Trophoblast cell (in vitro differentiated cells and primary cell): ENCODE data around the gene RBM44.
A peak's percentile ranks its signal among the peaks of the same experiment; 100 is the strongest.

Experiments
- DNase-seq, 2 donors: peaks; one replicate each; pipeline ENCODE4 v3.0.0-alpha.2; 2016
- H2AFZ ChIP-seq: 2 replicates; pipeline ENCODE4 v1.6.1; 2013; ENCODE audit warnings: low read length, moderate library complexity, mild to moderate bottlenecking; ENCODE audit not compliant: insufficient read depth, poor library complexity
- H2AK5ac ChIP-seq: 2 replicates; pipeline ENCODE4 v1.6.1; 2013; ENCODE audit warnings: mild to moderate bottlenecking, low read length
- H2BK120ac ChIP-seq: 2 replicates; pipeline ENCODE4 v1.6.1; 2013; ENCODE audit warnings: low read length, mild to moderate bottlenecking, moderate library complexity; ENCODE audit not compliant: insufficient read depth, poor library complexity
- H2BK12ac ChIP-seq: 2 replicates; pipeline ENCODE4 v1.6.1; 2013; ENCODE audit warnings: mild to moderate bottlenecking, low read length, moderate library complexity
- H2BK5ac ChIP-seq: 2 replicates; pipeline ENCODE4 v1.6.1; 2013; ENCODE audit warnings: low read length, low read depth, moderate library complexity, mild to moderate bottlenecking; ENCODE audit not compliant: poor library complexity
- H3K14ac ChIP-seq: 2 replicates; pipeline ENCODE4 v1.6.1; 2013; ENCODE audit warnings: mild to moderate bottlenecking, low read length
- H3K18ac ChIP-seq: 2 replicates; pipeline ENCODE4 v1.6.1; 2013; ENCODE audit warnings: mild to moderate bottlenecking, low read length
- H3K23ac ChIP-seq: 2 replicates; pipeline ENCODE4 v1.6.1; 2013; ENCODE audit warnings: low read length
- H3K27ac ChIP-seq: 2 replicates; pipeline ENCODE4 v1.5.1; 2013; ENCODE audit warnings: low read depth, mild to moderate bottlenecking, inconsistent platforms, low read length, moderate library complexity
- H3K27me3 ChIP-seq: 2 replicates; pipeline ENCODE4 v1.6.1; 2013; ENCODE audit warnings: inconsistent platforms, mild to moderate bottlenecking, low read length, moderate library complexity; ENCODE audit not compliant: insufficient read depth
- H3K36me3 ChIP-seq, 2 experiments: 1 replicate in 1 of 2; 2 replicates in 1 of 2; pipeline ENCODE4 v1.6.1; 2013; ENCODE audit warnings: low read length in 2 of 2, mild to moderate bottlenecking in 2 of 2, moderate library complexity in 1 of 2; ENCODE audit not compliant: insufficient read depth in 2 of 2, control insufficient read depth in 1 of 2
- H3K4ac ChIP-seq: 2 replicates; pipeline ENCODE4 v1.6.1; 2013; ENCODE audit warnings: low read depth, mild to moderate bottlenecking, low read length, moderate library complexity
- H3K4me1 ChIP-seq, 2 experiments: 1 replicate in 1 of 2; 2 replicates in 1 of 2; pipeline ENCODE4 v1.6.1; 2013; ENCODE audit warnings: low read length in 2 of 2, mild to moderate bottlenecking in 2 of 2, moderate library complexity in 1 of 2; ENCODE audit not compliant: insufficient read depth in 2 of 2, control insufficient read depth in 1 of 2
- H3K4me2 ChIP-seq: 2 replicates; pipeline ENCODE4 v1.6.1; 2013; ENCODE audit warnings: inconsistent platforms, mild to moderate bottlenecking, low read length, moderate library complexity
- H3K4me3 ChIP-seq: 2 replicates; pipeline ENCODE4 v1.5.1; 2013; ENCODE audit warnings: mild to moderate bottlenecking, low read depth, low read length, inconsistent platforms
- H3K79me1 ChIP-seq: one replicate; pipeline ENCODE4 v1.6.1; 2013; ENCODE audit warnings: low read length
- H3K79me2 ChIP-seq: 2 replicates; pipeline ENCODE4 v1.6.1; 2013; ENCODE audit warnings: low read length, mild to moderate bottlenecking; ENCODE audit not compliant: control insufficient read depth, insufficient read depth, poor library complexity
- H3K9ac ChIP-seq: 2 replicates; pipeline ENCODE4 v1.6.1; 2013; ENCODE audit warnings: mild to moderate bottlenecking, low read length
- H3K9me3 ChIP-seq: 2 replicates; pipeline ENCODE4 v1.6.1; 2013; ENCODE audit warnings: low read depth, mild to moderate bottlenecking, control low read depth, inconsistent platforms, low read length; ENCODE audit not compliant: insufficient read depth
- H4K12ac ChIP-seq: 2 replicates; pipeline ENCODE4 v1.6.1; 2013; ENCODE audit warnings: low read depth, mild to moderate bottlenecking, low read length, moderate library complexity
- H4K8ac ChIP-seq: 2 replicates; pipeline ENCODE4 v1.6.1; 2013; ENCODE audit warnings: low read depth, mild to moderate bottlenecking, low read length, moderate library complexity
- H4K91ac ChIP-seq: one replicate; pipeline ENCODE4 v1.6.1; 2013; ENCODE audit warnings: low read depth, mild to moderate bottlenecking, low read length, moderate library complexity
- WGBS: extraction: QIAGEN DNeasy Blood & Tissue Kit; methylation state at CpG from one replicate; pipeline ENCODE4 v1.1.7; 2013; ENCODE audit warnings: missing lambda C conversion rate; ENCODE audit not compliant: insufficient read length, insufficient coverage; ENCODE audit errors: extremely low coverage; 5-methylcytosine and 5-hydroxymethylcytosine counted together

RBM44 gene

GRCh38 chr2:237879058-237879430, 80.5 kb downstream of the RBM44 start:
- H4K91ac ChIP-seq = no peak overlapping the region
- H3K79me2 ChIP-seq = peaks cover 2% of the 10 kb centered on the region
- peaks cover 8% of the 10 kb centered on the region for H3K79me1 ChIP-seq
- no peak overlapping the region for H3K14ac ChIP-seq
- no peak overlapping the region for H3K23ac ChIP-seq
- no peak overlapping the region for H4K12ac ChIP-seq
- H3K18ac ChIP-seq = no peak overlapping the region
- no peak overlapping the region for H3K9ac ChIP-seq
- H2AK5ac ChIP-seq = no peak overlapping the region
- no peak overlapping the region for H2BK5ac ChIP-seq
- H2BK120ac ChIP-seq = no peak overlapping the region
- no peak overlapping the region for H3K4ac ChIP-seq
- no peak overlapping the region for H2BK12ac ChIP-seq
- no peak overlapping the region for H3K4me3 ChIP-seq
- peaks cover 0 to 2% of the 10 kb centered on the region in 2 experiments for H3K36me3 ChIP-seq
- H3K9me3 ChIP-seq = no peaks in the 10 kb centered on the region
- no CpG with 5 or more reads among the region's 5 CpGs for WGBS
- no peak overlapping the region for H3K27ac ChIP-seq
- no peak overlapping the region for H4K8ac ChIP-seq
- no peak overlapping the region for H3K4me2 ChIP-seq
- H3K4me1 ChIP-seq = peaks cover 12 to 13% of the 10 kb centered on the region in 2 experiments
- H3K27me3 ChIP-seq = no peaks in the 10 kb centered on the region
- no peak overlapping the region for H2AFZ ChIP-seq
- no peak for DNase-seq

GRCh38 chr2:237879991-237880560, 81.5 kb downstream of the RBM44 start:
- Histone ChIP-seq H2BK12ac (no peak overlapping the region), H3K14ac (no peak overlapping the region), H2BK120ac (no peak overlapping the region), H2BK5ac (no peak overlapping the region), H2AFZ (no peak overlapping the region), H3K4ac (no peak overlapping the region), H3K79me2 (peaks cover 2% of the 10 kb centered on the region), H4K12ac (no peak overlapping the region), H2AK5ac (no peak overlapping the region), H3K4me1 (peaks cover 9 to 10% of the 10 kb centered on the region in 2 experiments), H3K4me2 (no peak overlapping the region), H3K9ac (no peak overlapping the region), H4K8ac (no peak overlapping the region), H3K27me3 (no peaks in the 10 kb centered on the region), H3K18ac (no peak overlapping the region), H4K91ac (no peak overlapping the region), H3K4me3 (no peak overlapping the region), H3K27ac (no peak overlapping the region), H3K36me3 (peaks cover 0 to 2% of the 10 kb centered on the region in 2 experiments), H3K79me1 (peaks cover 9% of the 10 kb centered on the region), H3K9me3 (no peaks in the 10 kb centered on the region), H3K23ac (no peak overlapping the region)
- no peak for DNase-seq
- no CpG with 5 or more reads among the region's 12 CpGs for WGBS

GRCh38 chr2:237882510-237883481, 84.2 kb downstream of the RBM44 start:
- H3K27ac ChIP-seq = no peak overlapping the region
- no peaks in the 10 kb centered on the region for H3K9me3 ChIP-seq
- no peak overlapping the region for H3K4ac ChIP-seq
- H3K9ac ChIP-seq = no peak overlapping the region
- H4K12ac ChIP-seq = no peak overlapping the region
- H2BK5ac ChIP-seq = no peak overlapping the region
- H3K36me3 ChIP-seq = peaks cover 0 to 2% of the 10 kb centered on the region in 2 experiments
- no peak overlapping the region for H2AFZ ChIP-seq
- no peak overlapping the region for H2BK120ac ChIP-seq
- H3K4me3 ChIP-seq = peak overlapping the region; percentile 3
- no peak overlapping the region for H4K8ac ChIP-seq
- no peak overlapping the region for H2AK5ac ChIP-seq
- H3K23ac ChIP-seq = no peak overlapping the region
- peaks cover 19% of the 10 kb centered on the region for H3K79me1 ChIP-seq
- H3K4me1 ChIP-seq = peaks cover 27 to 28% of the 10 kb centered on the region in 2 experiments
- H2BK12ac ChIP-seq = no peak overlapping the region
- no peaks in the 10 kb centered on the region for H3K27me3 ChIP-seq
- no peak overlapping the region for H3K18ac ChIP-seq
- no peak overlapping the region for H3K4me2 ChIP-seq
- H3K79me2 ChIP-seq = no peaks in the 10 kb centered on the region
- H4K91ac ChIP-seq = no peak overlapping the region
- no peak for DNase-seq
- no peak overlapping the region for H3K14ac ChIP-seq
- no CpG with 5 or more reads among the region's 20 CpGs for WGBS

GRCh38 chr2:237883951-237884446, 85.4 kb downstream of the RBM44 start:
- H2BK12ac ChIP-seq = no peak overlapping the region
- peaks cover 19% of the 10 kb centered on the region for H3K79me1 ChIP-seq
- H3K79me2 ChIP-seq = no peaks in the 10 kb centered on the region
- no peak overlapping the region for H4K91ac ChIP-seq
- no peak overlapping the region for H3K4ac ChIP-seq
- no peak overlapping the region for H2AFZ ChIP-seq
- peaks cover 27 to 28% of the 10 kb centered on the region in 2 experiments for H3K4me1 ChIP-seq
- H3K9ac ChIP-seq = no peak overlapping the region
- no peak overlapping the region for H3K27ac ChIP-seq
- H3K14ac ChIP-seq = no peak overlapping the region
- H3K4me2 ChIP-seq = no peak overlapping the region
- H4K12ac ChIP-seq = no peak overlapping the region
- H3K27me3 ChIP-seq = no peaks in the 10 kb centered on the region
- DNase-seq = no peak
- peaks cover 0 to 2% of the 10 kb centered on the region in 2 experiments for H3K36me3 ChIP-seq
- no peak overlapping the region for H4K8ac ChIP-seq
- no peak overlapping the region for H3K23ac ChIP-seq
- WGBS = no CpG with 5 or more reads among the region's 10 CpGs
- H3K9me3 ChIP-seq = no peaks in the 10 kb centered on the region
- no peak overlapping the region for H2BK120ac ChIP-seq
- no peak overlapping the region for H3K18ac ChIP-seq
- H2BK5ac ChIP-seq = no peak overlapping the region
- H2AK5ac ChIP-seq = no peak overlapping the region
- H3K4me3 ChIP-seq = no peak overlapping the region
